Breast epithelium (tissue), 3 donors: Measurements from ENCODE around the gene ATG9B.

Experiments
- CTCF ChIP-seq, 3 donors: fragments of 450-650 bp; IDR thresholded peaks; one replicate each; pipeline ENCODE4 v1.5.1; 2016 to 2017; ENCODE audit warnings: antibody characterized with exemption in 3 of 3, mild to moderate bottlenecking in 3 of 3, moderate library complexity in 3 of 3
- POLR2A ChIP-seq: fragments of 450-650 bp; IDR thresholded peaks from one replicate; pipeline ENCODE4 v1.6.1; 2016; ENCODE audit warnings: antibody characterized with exemption, mild to moderate bottlenecking, moderate library complexity

- no peak for TF ChIP-seq CTCF (IDR thresholded peaks at IDR 0.05)
- no peak for TF ChIP-seq POLR2A
Measured at GRCh38 chr7:151056283-151056665, 32.0 kb upstream of the ATG9B start.
